Esophagus muscularis mucosa (tissue), 4 donors: ENCODE results near the gene NCOA1. TPM values are rescaled to one million over a fixed set of nuclear protein-coding genes. Genes with fewer than 3 reads are reported as not detected.
"Not testable (repeated sequence)": the region's sequence is repeated elsewhere in the genome, so short reads cannot be mapped to it uniquely, and the experiment has no call there.

Source experiments
- DNase-seq: peaks from one replicate; pipeline ENCODE4 v3.0.0-alpha.2; 2017; ENCODE audit errors: extremely low spot score
- H3K27ac ChIP-seq, 4 donors: fragments of 200-600 bp; sonication (generic); replicated peaks in 1 of 4; 1 replicate in 3 of 4; 2 replicates in 1 of 4; pipeline ENCODE4 v1.5.1; 2016 to 2019; ENCODE audit warnings: mild to moderate bottlenecking in 1 of 4
- H3K27me3 ChIP-seq, 4 donors: fragments of 200-600 bp; sonication (generic); one replicate each; pipeline versions ENCODE4 v1.5.1 to v1.6.0; 2016 to 2019
- H3K36me3 ChIP-seq, 4 donors: fragments of 200-600 bp; sonication (generic); one replicate each; pipeline ENCODE4 v1.5.1; 2016 to 2019
- H3K4me1 ChIP-seq, 4 donors: fragments of 200-600 bp; sonication (generic); one replicate each; pipeline ENCODE4 v1.5.1; 2016 to 2019
- H3K4me3 ChIP-seq, 4 donors: fragments of 200-600 bp; sonication (generic); 1 replicate in 2 of 4; 2 replicates in 2 of 4; pipeline ENCODE4 v1.5.1; 2016 to 2019; ENCODE audit warnings: mild to moderate bottlenecking in 4 of 4, moderate library complexity in 1 of 4
- H3K9me3 ChIP-seq, 4 donors: fragments of 200-600 bp; sonication (generic); 1 replicate in 3 of 4; 2 replicates in 1 of 4; pipeline ENCODE4 v1.5.1; 2016 to 2019
- EP300 ChIP-seq: sonication (generic); formaldehyde crosslinking; IDR thresholded peaks from one replicate; pipeline ENCODE4 v1.6.1; 2017; ENCODE audit warnings: antibody characterized with exemption
- POLR2A ChIP-seq: fragments of 450-650 bp; IDR thresholded peaks from one replicate; pipeline ENCODE4 v1.6.1; 2017; ENCODE audit warnings: antibody characterized with exemption, moderate library complexity, mild to moderate bottlenecking, low read depth
- POLR2AphosphoS5 ChIP-seq, 2 donors: sonication (generic); formaldehyde crosslinking; IDR thresholded peaks; one replicate each; pipeline ENCODE4 v1.6.1; 2017; ENCODE audit warnings: antibody characterized with exemption in 2 of 2
- WGBS: methylation state at CpG from one replicate; pipeline ENCODE4 v1.1.5; 2018; 5-methylcytosine and 5-hydroxymethylcytosine counted together
- intact Hi-C: fragments of 100-400 bp; cut with DNase I; formaldehyde crosslinking; loops from one replicate; pipeline ENCODE4 v1.15.1; 2023
- total RNA-seq, 4 donors: library from RNA; depleted of rRNA; stranded (reverse); fragments of >200 nt; gene quantifications; one replicate each; pipeline versions ENCODE4 v1.1.0 to v1.2.1, GENCODE V29; 2016
- TF ChIP-seq, protein P1 (sequence below), 3 experiments: fragments of 200-600 bp in 2 of 3; fragments of 450-650 bp in 1 of 3; sonication (generic) in 2 of 3; IDR thresholded peaks; one replicate each; pipeline ENCODE4 v1.5.1; 2017 to 2019; ENCODE audit warnings: antibody characterized with exemption in 3 of 3, mild to moderate bottlenecking in 2 of 3, moderate library complexity in 1 of 3

Gene NCOA1
- total RNA-seq, 4 donors from 2014 or later, result 43.9 to 49.4 (median 47.3) TPM

DNA sequence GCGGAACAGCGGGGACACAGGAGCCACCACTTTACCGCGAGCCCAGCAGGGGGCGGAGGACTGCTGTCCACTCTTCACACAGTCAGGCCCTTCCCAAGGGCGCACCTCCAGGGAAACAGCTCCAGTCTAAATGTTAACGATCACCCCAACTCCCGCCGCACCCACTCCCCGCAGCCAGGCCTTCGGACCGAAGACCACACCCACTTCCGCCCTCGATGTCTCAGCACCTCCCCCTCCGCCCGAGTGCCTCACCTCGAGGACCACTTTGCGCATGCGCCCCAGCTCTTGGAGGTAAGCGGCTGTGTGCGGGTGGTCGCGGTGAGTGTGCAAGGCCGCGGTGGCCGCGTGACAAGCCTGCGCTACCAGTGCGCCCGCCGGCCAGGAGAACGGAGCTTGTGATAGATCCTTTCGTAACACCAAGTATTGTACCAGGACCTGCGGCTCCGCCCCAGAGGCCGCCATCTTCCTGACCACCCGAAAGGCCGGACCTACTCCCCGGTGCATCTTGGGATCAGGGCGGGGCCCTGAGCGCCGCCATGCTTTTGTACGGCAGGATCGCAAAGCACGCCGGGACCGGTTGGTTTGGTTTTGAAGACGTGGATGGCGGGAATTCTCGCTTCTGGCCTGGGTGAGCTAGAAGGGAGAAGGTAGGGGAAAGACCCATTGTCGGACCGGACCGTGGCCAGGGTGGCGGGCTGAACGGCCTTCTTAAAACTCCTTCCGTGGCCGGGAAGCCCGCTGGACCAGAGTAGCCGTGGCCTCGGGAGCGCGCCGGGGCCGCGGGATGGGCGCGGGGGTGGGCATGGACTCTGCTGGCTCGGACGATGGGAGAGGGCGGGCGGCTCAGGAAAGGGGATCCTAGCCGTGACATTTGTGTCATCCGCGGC lies 302.1 kb downstream of the NCOA1 start, which contains the start of the genes CENPO and PTRHD1:
TSS of gene CENPO (plus strand) at position 552 of the 887 bp plus-strand sequence. CDS start 495 bp downstream, outside the sequence.
TSS of gene PTRHD1 (minus strand) at position 518 of the 887 bp plus-strand sequence. CDS start at position 504, 14 bp downstream.
- WGBS, result under 1% methylated on average over 41 of the region's 74 CpGs
- H3K36me3 ChIP-seq, result no peaks in the 10 kb centered on the region
- peak; percentile 98 for DNase-seq
- peak within 1 kb of the TSS; percentile 75 to 96 (median 88) for H3K4me3 ChIP-seq
- intact Hi-C loops, result loop anchor here (5.0 kb wide), 1 partner anchor 301 kb away; the partner anchor contains the start of gene NCOA1
- H3K4me1 ChIP-seq, result peaks cover 12 to 31% (median 24%) of the 10 kb centered on the region in 4 donors
- H3K27me3 ChIP-seq, result no peaks in the 10 kb centered on the region
- TF ChIP-seq POLR2A (no peak), EP300 (no peak), POLR2AphosphoS5 (IDR thresholded peaks at IDR 0.05) (peak; percentile 82 to 91)
- TF ChIP-seq, protein P1, sequence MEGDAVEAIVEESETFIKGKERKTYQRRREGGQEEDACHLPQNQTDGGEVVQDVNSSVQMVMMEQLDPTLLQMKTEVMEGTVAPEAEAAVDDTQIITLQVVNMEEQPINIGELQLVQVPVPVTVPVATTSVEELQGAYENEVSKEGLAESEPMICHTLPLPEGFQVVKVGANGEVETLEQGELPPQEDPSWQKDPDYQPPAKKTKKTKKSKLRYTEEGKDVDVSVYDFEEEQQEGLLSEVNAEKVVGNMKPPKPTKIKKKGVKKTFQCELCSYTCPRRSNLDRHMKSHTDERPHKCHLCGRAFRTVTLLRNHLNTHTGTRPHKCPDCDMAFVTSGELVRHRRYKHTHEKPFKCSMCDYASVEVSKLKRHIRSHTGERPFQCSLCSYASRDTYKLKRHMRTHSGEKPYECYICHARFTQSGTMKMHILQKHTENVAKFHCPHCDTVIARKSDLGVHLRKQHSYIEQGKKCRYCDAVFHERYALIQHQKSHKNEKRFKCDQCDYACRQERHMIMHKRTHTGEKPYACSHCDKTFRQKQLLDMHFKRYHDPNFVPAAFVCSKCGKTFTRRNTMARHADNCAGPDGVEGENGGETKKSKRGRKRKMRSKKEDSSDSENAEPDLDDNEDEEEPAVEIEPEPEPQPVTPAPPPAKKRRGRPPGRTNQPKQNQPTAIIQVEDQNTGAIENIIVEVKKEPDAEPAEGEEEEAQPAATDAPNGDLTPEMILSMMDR (IDR thresholded peaks at IDR 0.05), result peak; percentile 54 to 61 (median 59)
- H3K9me3 ChIP-seq, result no peaks in the 10 kb centered on the region
- peak within 1 kb of the TSS; percentile 95 to 99 (median 98) for H3K27ac ChIP-seq

DNA sequence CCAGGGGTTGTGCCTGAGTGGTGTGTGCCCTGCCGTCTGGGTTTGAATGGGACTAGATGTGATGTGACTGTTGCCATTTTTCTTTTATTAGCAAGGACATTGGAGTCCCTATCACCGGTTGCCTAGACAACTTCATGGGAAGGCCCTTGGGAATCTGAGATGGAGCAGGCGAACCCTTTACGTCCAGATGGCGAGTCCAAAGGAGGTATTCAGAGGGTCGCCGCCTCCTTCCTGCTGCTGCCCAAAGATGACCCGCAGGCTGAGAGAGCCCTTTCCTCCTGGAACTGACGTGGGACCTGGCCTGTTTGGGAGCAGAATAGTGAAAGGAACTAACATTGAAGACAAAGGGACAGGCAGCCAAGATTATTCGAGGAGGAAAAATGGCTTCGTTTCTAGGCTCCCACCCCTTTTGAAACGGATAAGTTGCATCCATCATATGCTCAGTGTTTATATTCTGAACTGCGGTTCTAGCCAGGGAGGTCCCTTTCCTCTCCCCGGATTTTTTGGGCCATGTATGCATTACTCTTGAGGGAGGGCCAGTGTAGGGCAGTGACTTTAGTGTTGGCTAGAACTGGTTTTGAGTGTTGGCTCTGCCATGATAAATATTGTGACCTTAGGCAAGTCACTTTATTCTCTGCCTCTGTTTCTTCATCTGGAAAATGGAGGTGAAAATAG lies 302.8 kb downstream of the NCOA1 start:
- TF ChIP-seq POLR2AphosphoS5 (IDR thresholded peaks at IDR 0.05) (no peak), POLR2A (no peak), EP300 (no peak)
- TF ChIP-seq, protein P1 (IDR thresholded peaks at IDR 0.05), result no peak
- intact Hi-C loops, result loop anchor here (5.0 kb wide), 1 partner anchor 302 kb away; the partner anchor contains the start of gene NCOA1
- Histone ChIP-seq H3K27ac (peak overlapping the region; percentile 95 to 99 (median 98)), H3K9me3 (no peaks in the 10 kb centered on the region), H3K27me3 (no peaks in the 10 kb centered on the region), H3K36me3 (no peaks in the 10 kb centered on the region), H3K4me1 (peaks cover 12 to 30% (median 21%) of the 10 kb centered on the region in 4 donors), H3K4me3 (peak overlapping the region; percentile 75 to 96 (median 88))
- DNase-seq, result no peak
- 3% methylated on average over 9 of the region's 14 CpGs for WGBS

DNA sequence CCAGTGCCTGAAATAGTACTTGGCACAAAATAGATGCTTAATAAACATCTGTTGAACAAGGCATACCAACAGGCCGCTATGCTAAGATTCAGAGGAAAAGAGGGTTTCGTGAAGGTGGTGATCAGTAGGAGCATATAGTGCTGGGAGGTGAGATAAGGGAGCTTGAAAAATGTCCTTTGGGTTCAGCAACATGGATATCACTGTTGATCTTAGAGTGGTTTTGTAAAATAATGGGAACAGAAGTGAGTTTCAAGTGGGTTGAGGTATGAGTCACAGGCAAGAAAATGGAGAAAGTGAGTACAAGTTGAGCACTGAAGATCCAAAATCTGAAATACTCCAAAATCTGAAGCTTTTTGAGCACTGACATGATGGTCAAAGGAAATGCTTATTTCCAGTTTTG lies 306.6 kb downstream of the NCOA1 start:
- Histone ChIP-seq H3K9me3 (no peaks in the 10 kb centered on the region), H3K27me3 (no peaks in the 10 kb centered on the region), H3K4me1 (peaks cover 5 to 11% (median 8%) of the 10 kb centered on the region in 4 donors), H3K4me3 (no peak overlapping the region), H3K27ac (no peak overlapping the region), H3K36me3 (no peaks in the 10 kb centered on the region)
- no peak for DNase-seq
- intact Hi-C loops, result no loop called here
- TF ChIP-seq POLR2A, result no peak
- 94% methylated on average over 2 of the region's 2 CpGs for WGBS

DNA sequence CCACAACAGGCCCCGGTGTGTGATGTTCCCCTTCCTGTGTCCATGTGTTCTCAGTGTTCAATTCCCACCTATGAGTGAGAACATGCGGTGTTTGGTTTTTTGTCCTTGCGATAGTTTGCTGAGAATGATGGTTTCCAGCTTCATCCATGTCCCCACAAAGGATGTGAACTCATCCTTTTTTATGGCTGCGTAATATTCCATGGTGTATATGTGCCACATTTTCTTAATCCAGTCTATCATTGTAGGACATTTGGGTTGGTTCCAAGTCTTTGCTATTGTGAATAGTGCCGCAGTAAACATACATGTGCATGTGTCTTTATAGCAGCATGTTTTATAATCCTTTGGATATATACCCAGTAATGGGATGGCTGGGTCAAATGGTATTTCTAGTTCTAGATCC lies 309.4 kb downstream of the NCOA1 start:
- H3K27ac ChIP-seq, H3K4me1 ChIP-seq, H3K36me3 ChIP-seq, intact Hi-C loops, H3K27me3 ChIP-seq, DNase-seq, H3K4me3 ChIP-seq, H3K9me3 ChIP-seq: not testable (repeated sequence)
- 93% methylated on average over 5 of the region's 5 CpGs for WGBS

DNA sequence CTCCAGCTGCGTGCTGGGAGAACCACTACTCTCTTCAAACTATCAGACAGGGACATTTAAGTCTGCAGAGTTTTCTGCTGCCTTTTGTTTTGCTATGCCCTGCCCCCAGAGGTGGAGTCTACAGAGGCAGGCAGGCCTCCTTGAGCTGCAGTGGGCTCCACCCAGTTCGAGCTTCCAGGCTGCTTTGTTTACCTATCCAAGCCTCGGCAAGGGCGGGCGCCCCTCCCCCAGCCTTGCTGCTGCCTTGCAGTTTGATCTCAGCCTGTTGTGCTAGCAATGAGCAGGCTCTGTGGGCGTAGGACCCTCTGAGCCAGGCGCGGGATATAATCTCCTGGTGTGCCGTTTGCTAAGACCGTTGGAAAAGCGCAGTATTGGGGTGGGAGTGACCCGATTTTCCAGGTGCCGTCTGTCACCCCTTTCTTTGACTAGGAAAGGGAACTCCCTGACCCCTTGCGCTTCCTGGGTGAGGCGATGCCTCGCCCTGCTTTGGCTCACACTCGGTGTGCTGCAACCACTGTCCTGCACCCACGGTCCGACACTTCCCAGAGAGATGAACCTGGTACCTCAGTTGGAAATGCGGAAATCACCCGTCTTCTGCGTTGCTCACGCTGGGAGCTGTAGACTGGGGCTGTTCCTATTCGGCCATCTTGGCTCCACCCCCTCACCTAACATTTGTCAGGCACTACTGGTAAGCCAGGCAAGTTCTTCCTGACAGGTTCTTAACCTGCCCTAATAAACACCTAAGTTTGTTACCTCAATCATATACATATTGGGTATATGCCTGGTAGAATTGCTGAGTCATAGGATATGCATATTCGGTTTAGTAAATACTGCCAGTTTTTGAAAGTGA lies 315.0 kb downstream of the NCOA1 start:
- 91% methylated on average over 25 of the region's 25 CpGs for WGBS
- H3K4me1 ChIP-seq, H3K27me3 ChIP-seq, H3K27ac ChIP-seq, DNase-seq, intact Hi-C loops, H3K4me3 ChIP-seq, H3K36me3 ChIP-seq: not testable (repeated sequence)
- H3K9me3 ChIP-seq, result peaks cover 0 to 10% (median 6%) of the 10 kb centered on the region in 4 donors
